LNCaP clone FGC (cell line): ENCODE results near the gene APCDD1L.

Source experiments
- DNase-seq: peaks from one replicate; pipeline ENCODE4 v3.0.0-alpha.2; 2011; ENCODE audit warnings: low read depth
- H3K4me3 ChIP-seq: 2 replicates; pipeline ENCODE4 v1.5.1; 2011; ENCODE audit warnings: mild to moderate bottlenecking, low read depth, low read length, control low read depth
- CTCF ChIP-seq: IDR thresholded peaks from 2 replicates; pipeline ENCODE4 v1.5.1; 2012; ENCODE audit warnings: mild to moderate bottlenecking; ENCODE audit not compliant: control insufficient read depth, insufficient read depth; ENCODE audit errors: extremely low read depth

APCDD1L gene

GRCh38 chr20:58503668-58504067 lies 11.5 kb downstream of the APCDD1L start:
- TF ChIP-seq CTCF: no peak
- no peak overlapping the region for H3K4me3 ChIP-seq
- DNase-seq: no peak

- H3K4me3 ChIP-seq: no peak overlapping the region
- no peak for DNase-seq
- no peak for TF ChIP-seq CTCF
Observed at GRCh38 chr20:58500256-58500655, 14.9 kb downstream of the APCDD1L start.

GRCh38 chr20:58498470-58499068 lies 16.6 kb downstream of the APCDD1L start:
- no peak for TF ChIP-seq CTCF
- no peak overlapping the region for H3K4me3 ChIP-seq
- no peak for DNase-seq

GRCh38 chr20:58497724-58498469 lies 17.3 kb downstream of the APCDD1L start:
- H3K4me3 ChIP-seq: no peak overlapping the region
- DNase-seq: no peak
- TF ChIP-seq CTCF: no peak

GRCh38 chr20:58497076-58497641 lies 18.0 kb downstream of the APCDD1L start:
- no peak for DNase-seq
- TF ChIP-seq CTCF: no peak

GRCh38 chr20:58496429-58496769 lies 18.8 kb downstream of the APCDD1L start:
- H3K4me3 ChIP-seq: no peak overlapping the region
- no peak for DNase-seq
- no peak for TF ChIP-seq CTCF

More at GRCh38 chr20:58497076-58497641, 18.0 kb downstream of the APCDD1L start:
- no peak overlapping the region for H3K4me3 ChIP-seq
